Bone marrow (tissue), 2 donors: ENCODE measurements around the gene CXADR.
A peak's percentile ranks its signal among the peaks of the same experiment; 100 is the strongest.

Experiments
- DNase-seq, 2 donors: peaks; one replicate each; lab custom pipeline; 2025; lab: John Stamatoyannopoulos, UW

Gene CXADR

DNA sequence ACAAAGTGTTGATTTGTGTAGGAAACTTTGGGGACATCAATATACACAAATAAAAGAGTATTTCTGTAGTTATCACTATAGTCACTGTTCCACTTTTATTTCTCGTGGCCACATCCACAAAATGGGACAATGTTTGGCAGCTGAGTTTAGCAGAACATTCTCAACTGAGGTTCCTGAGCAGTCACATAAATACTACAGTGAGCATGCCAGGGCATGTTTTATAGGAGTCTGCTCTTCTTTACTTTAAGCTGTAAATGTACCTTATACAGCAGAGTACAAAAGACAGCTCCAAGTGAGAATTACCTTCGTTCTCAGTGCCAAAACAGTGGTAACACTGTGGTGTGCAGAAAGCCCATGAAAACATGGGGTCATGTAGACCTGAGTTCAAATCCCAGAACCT, 94.8 kb downstream of the CXADR start:
- no peak for DNase-seq

DNA sequence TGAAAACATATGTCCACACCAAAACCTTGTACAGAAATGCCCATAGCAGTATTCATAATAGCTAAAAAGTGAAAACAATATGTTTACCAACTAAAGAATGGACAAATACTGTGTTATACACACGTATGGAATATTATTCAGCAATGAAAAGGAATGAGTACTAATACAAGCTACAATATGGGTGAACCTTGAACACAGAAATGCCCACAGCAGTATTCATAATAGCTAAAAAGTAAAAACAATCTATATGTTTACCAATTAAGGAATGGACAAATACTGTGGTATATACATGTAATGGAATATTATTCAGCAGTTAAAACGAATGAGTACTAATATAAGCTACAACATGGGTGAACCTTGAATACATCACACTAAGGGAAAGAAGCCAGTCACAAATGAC, 96.8 kb downstream of the CXADR start:
- no peak for DNase-seq

DNA sequence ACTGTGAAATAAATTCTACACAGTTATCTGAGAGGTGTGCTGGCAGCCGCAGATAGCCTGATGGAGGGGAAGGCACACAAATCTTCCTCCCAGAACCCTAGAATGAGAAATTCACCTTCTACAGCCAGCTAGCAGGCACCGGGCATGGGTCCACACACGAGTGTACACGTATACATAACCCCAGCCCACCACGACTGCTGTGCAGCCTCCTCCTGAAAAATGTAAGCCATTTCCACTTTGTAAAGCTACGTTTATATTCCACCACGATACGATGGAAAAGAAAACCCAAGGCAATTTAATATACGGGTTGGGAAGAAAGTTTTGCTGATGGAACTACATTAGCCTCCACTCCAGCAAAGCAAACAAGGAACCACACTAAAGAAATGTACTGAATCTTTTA, 98.1 kb downstream of the CXADR start:
- DNase-seq = no peak

DNA sequence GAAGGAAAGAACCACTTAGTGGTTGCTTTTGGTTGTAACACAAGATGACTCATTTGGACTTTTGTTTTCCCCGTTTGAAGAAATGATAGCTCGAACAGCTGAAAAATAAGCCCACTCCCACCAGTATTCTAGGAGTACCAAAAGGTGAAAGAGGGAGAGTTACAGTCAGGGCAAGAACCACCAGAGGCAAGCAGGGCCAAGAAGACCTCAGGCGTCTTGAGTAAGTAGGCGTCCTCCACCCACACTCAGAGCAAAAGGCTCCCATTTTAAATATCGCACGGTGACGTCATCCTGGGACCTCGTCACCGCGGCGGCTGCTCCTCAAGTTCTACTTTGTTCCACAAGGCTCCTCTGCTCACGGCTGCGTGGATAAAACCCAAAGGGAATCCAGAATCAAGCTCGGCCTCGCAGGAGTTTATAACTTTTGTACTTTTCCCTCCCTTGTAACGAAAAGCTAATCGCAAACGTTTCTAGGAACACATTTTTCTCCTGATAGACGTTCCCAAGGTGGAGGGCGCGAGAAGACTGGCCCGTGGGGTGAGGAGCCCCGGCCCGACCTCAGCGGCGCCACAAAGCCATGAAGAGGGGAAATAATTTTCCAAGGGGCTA, 98.7 kb downstream of the CXADR start:
- DNase-seq = peak; percentile 71 to 82

DNA sequence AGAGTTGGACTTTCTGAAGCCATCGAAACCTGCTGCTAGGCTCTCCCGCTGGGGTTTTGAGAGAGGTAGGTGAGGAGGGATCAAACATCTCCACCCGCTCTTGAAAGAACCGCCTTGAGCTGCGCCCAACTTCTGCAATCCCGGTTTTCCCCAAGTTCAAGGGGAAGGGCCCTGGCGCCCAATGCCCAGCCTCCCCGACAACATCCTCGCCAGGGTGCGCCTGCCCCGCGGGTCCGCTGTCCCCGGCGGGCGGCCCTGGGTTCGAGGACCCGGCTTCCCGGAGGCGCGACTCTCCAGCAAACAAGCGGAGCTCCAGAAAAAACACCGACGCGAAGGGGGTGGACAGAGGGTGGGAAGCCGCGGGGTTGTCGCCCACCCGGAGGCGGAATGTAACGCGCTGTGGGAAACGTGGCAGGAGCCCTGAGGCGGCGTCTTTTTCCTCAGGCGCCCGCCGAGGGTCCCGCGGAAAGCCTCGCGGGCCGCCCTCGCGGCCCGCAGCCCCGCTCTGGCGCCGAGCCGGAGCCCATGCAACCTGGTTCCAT, 99.3 kb downstream of the CXADR start:
- DNase-seq = peak in 1 of 2 donors; percentile 71

DNA sequence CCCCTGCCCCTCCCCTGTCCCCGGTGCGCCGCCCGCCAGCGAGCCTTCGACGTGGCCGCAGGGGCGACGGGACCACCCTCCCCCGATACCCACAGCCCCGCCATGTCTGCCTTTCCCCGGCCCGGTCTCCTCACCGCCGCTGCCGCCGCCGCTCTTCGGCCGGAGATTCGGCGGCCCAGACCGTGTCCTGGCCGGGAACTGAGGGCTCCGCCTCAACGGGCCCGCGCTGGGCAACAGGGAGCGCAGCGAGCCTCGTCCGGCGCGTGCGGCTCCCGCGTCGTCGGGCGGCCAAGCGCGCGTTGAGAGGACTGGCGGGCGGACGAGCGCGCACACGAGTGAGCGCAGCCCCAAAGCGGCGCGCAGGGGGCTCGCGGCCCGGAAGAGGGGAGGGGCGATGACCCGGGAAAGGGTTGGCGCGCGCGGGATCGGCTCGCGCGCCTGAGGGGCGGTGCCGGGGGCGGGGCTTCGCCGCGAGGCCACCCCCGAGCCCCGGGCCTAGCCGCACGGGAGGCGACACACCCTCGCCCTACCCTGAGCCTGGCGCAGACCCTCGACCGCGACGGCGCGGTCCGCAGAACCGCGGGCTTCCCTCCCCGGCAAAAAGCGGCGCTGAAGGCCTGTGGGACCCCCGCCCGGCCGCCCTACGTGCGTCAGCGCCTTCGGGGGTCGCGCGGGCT, 99.9 kb downstream of the CXADR start, which contains the start of gene BTG3:
Gene BTG3 (minus strand): TSS at position 337 of the 677 bp plus-strand sequence. CDS start 3,757 bp downstream, outside the sequence.
- peak; percentile 66 to 74 for DNase-seq

DNA sequence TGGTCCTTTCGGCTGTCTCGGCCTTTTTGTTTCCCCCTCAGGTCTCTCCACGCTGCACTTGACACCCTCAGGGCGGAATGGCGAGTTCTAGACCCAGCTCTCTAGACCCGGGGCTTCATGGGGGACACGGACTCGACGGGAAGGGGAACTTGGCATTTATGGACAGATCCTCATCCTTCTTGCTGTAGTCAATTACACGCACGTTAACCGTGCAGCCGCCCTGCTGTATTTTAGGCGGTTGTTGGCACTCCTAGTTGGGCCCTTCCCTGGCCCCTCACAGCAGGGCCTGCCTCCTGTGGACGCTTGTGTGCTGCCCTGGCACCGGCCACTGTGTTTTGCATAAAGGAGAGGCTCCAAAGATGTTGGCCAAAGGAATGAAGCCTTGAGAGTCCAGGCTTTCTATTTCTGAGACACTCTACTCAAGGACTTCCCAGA, 100.4 kb downstream of the CXADR start:
- peak in 1 of 2 donors; percentile 26 for DNase-seq

DNA sequence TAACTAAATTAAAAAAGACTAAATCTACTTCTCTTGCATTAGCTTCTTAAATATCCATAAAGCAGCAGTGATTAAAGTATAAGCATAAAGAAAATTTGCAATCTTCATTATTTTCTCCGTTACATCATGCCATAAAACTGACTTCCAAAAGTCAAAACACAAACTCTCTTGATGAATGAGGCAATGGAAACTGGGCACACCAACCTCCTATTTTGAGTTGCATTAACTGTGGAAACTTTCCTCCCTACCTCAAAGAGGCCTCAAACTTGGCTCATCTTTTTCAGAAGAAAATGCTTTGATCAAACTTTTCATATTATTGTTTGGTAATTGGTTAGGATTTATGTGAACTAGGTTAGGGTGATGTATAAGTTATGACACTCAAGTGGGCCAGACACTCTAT, 104.0 kb downstream of the CXADR start:
- DNase-seq = no peak

DNA sequence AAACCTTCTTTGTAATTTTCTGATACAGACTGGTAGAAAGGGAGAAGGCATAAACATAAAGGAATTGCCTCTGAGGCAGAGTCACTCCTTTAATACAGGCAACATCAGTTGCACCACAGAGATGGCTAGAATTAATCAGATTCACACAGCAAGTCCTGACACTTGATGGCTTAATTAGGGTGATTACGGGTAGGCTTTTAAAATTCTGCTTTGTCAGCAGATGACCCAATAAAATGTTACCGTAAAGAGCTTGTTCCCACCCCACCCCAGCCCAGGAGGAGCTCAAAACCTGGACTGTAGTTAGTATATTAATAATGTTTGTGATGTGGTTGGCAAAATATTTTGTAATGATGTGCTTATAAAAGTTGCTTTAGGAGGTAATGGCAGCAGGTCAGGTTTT, 109.2 kb downstream of the CXADR start:
- DNase-seq = no peak

DNA sequence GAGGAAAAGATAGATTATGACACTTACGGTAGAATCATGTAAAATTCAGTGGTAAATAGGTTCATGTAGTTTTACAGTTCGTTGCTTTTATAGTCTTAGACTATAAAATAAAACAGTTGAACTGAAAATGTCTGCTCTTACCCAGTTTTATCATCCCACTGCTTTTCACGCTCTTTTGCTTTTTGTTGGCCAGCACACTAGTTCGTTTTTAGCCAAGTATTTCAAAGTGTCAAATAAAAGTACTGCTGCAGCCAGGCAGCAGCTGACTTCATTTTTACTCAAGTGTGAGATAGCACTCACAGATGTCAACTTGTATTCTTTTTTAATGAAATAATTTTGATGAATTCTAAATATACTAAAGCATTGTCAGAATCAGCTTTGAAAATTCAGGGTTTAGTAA, 118.4 kb downstream of the CXADR start:
- no peak for DNase-seq

DNA sequence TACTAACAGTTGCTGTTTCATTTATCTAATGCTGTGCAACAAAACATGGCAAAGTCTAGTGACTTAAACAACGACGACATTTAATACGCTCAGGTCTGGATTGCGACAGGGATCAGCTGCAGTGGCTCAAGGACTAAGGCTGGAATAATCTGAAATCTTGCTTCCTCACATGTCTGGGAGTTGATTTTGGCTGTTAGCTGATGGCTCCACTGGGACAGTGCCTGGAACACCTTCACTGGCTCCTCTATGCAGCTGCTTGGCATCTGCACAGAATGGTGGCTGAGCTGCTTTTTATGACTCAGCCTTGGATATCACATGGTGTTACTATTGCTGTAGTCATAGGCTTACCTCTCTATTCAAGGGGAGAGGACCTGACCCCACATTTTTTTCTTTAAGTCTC, 123.9 kb downstream of the CXADR start:
- DNase-seq = no peak

DNA sequence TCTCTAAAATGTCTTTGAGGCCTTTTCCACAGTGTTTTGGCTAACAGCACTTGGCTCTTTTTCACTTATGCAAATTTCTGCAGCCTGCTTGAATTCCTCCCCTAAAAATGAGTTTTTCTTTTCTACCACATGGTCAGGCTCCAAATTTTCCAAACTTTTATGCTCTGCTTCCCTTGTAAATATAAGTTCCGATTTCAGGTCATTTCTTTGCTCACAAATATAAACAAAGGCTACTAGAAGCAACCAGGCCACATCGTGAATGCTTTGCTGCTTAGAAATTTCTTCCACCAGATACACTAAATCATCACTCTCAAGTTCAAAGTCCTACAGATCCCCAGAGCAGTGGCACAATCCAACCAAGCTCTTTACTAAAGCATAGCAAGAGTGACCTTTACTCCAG, 128.0 kb downstream of the CXADR start:
- no peak for DNase-seq
